Endothelial cell of umbilical vein (primary cell): Measurements from ENCODE around the gene GID4. TPM values are rescaled to one million over a fixed set of nuclear protein-coding genes. Genes with fewer than 3 reads are reported as not detected.

Experiments
- BruUV-seq: library from RNA; stranded (reverse); fragments of 400-500 nt; replicated peaks from 2 replicates; lab custom pipeline; 2021; lab: Mats Ljungman, UMichigan
- CTCF ChIA-PET: fragments of 300-600, 350-600 bp; sonication (Branson Sonifier 250); formaldehyde crosslinking; loops from one replicate; lab custom pipeline; 2021; ENCODE audit warnings: antibody characterized with exemption, inconsistent platforms; lab: Charles Lee
- POLR2A ChIA-PET: fragments of 300-600, 350-600 bp; sonication (Branson Sonifier 250); formaldehyde crosslinking; loops from one replicate; lab custom pipeline; 2021; ENCODE audit warnings: antibody characterized with exemption, inconsistent platforms; lab: Charles Lee
- DNase-seq: peaks from one replicate; pipeline ENCODE4 v3.0.0-alpha.2; 2011; ENCODE audit warnings: low read depth, low spot score
- FAIRE-seq: peaks from 2 replicates; lab custom pipeline; 2011; peaks lifted over from hg19 to GRCh38; lab: Jason Lieb, UNC
- H2AFZ ChIP-seq: 2 replicates; pipeline ENCODE4 v1.6.0; 2012; ENCODE audit warnings: low read depth, low read length, control low read depth, inconsistent platforms
- H3K27ac ChIP-seq: 2 replicates; pipeline ENCODE4 v1.5.1; 2011; ENCODE audit warnings: low read depth, mild to moderate bottlenecking, control low read depth, low read length, moderate library complexity; ENCODE audit not compliant: insufficient read depth
- H3K27me3 ChIP-seq, 2 experiments: 2 replicates each; pipeline versions ENCODE4 v1.6.0 to v1.6.1; 2011; ENCODE audit warnings: low read length in 2 of 2, mixed read lengths in 1 of 2; ENCODE audit not compliant: control insufficient read depth in 2 of 2, insufficient read depth in 2 of 2
- H3K36me3 ChIP-seq, 2 experiments: 2 replicates in 1 of 2; 3 replicates in 1 of 2; pipeline ENCODE4 v1.5.1; 2011; ENCODE audit warnings: low read length in 2 of 2, mild to moderate bottlenecking in 1 of 2, moderate library complexity in 1 of 2; ENCODE audit not compliant: control insufficient read depth in 2 of 2, insufficient read depth in 2 of 2; ENCODE audit errors: extremely low read depth in 1 of 2
- H3K4me1 ChIP-seq: 3 replicates; pipeline ENCODE4 v1.5.1; 2011; ENCODE audit warnings: mild to moderate bottlenecking, low read length; ENCODE audit not compliant: control insufficient read depth, insufficient read depth; ENCODE audit errors: extremely low read depth
- H3K4me2 ChIP-seq: 2 replicates; pipeline ENCODE4 v1.6.1; 2011; ENCODE audit warnings: low read length, control low read depth, mixed read lengths; ENCODE audit not compliant: insufficient read depth
- H3K4me3 ChIP-seq, 3 experiments: fragments of 200-600 bp in 1 of 3; sonication (generic), shearing (Covaris generic) in 1 of 3; replicated peaks in 1 of 3; 2 replicates each; pipeline ENCODE4 v1.5.1; 2011 to 2016; ENCODE audit warnings: control low read depth in 3 of 3, low read length in 3 of 3, mild to moderate bottlenecking in 2 of 3, inconsistent platforms in 1 of 3, low read depth in 1 of 3, moderate library complexity in 1 of 3; ENCODE audit not compliant: insufficient read depth in 1 of 3
- H3K79me2 ChIP-seq: 2 replicates; pipeline ENCODE4 v1.6.0; 2012; ENCODE audit warnings: low read length, inconsistent platforms; ENCODE audit not compliant: control insufficient read depth, insufficient read depth
- H3K9ac ChIP-seq: replicated peaks from 2 replicates; pipeline ENCODE3; 2011; ENCODE audit warnings: low read length, control low read depth; ENCODE audit not compliant: insufficient read depth; ENCODE audit errors: extremely low read depth
- H3K9me1 ChIP-seq: replicated peaks from 3 replicates; pipeline ENCODE4 v1.6.0; 2011; ENCODE audit warnings: mild to moderate bottlenecking, low read length; ENCODE audit not compliant: control insufficient read depth, insufficient read depth; ENCODE audit errors: extremely low read depth
- H3K9me3 ChIP-seq: replicated peaks from 2 replicates; pipeline ENCODE4 v1.5.1; 2012; ENCODE audit warnings: low read length, inconsistent platforms; ENCODE audit not compliant: control insufficient read depth, insufficient read depth
- H4K20me1 ChIP-seq: replicated peaks from 2 replicates; pipeline ENCODE3; 2011; ENCODE audit warnings: mild to moderate bottlenecking, low read length; ENCODE audit not compliant: control insufficient read depth, insufficient read depth; ENCODE audit errors: extremely low read depth
- EZH2 ChIP-seq: IDR thresholded peaks from 2 replicates; pipeline ENCODE4 v1.6.1; 2012; ENCODE audit warnings: borderline replicate concordance, low read depth, mild to moderate bottlenecking, moderate library complexity, low read length, inconsistent platforms; ENCODE audit not compliant: severe bottlenecking
- FOS ChIP-seq: IDR thresholded peaks from 2 replicates; pipeline ENCODE4 v1.6.1; 2011; ENCODE audit warnings: mild to moderate bottlenecking, low read length, moderate library complexity, borderline replicate concordance; ENCODE audit not compliant: insufficient read depth
- GATA2 ChIP-seq: IDR thresholded peaks from 2 replicates; pipeline ENCODE4 v1.7.0; 2011; ENCODE audit warnings: low read depth, mild to moderate bottlenecking, moderate library complexity, mixed read lengths, low read length; ENCODE audit not compliant: insufficient read length, insufficient read depth
- JUN ChIP-seq: IDR thresholded peaks from 2 replicates; pipeline ENCODE4 v1.6.1; 2011; ENCODE audit warnings: borderline replicate concordance, low read depth; ENCODE audit not compliant: insufficient read length, insufficient read depth
- MYC ChIP-seq: IDR thresholded peaks from one replicate; pipeline ENCODE4 v1.6.1; 2011; ENCODE audit warnings: mild to moderate bottlenecking, low read depth, low read length
- POLR2A ChIP-seq: IDR thresholded peaks from 2 replicates; pipeline ENCODE4 v1.6.1; 2012; ENCODE audit warnings: low read depth, mild to moderate bottlenecking, control low read depth, low read length
- POLR2AphosphoS5 ChIP-seq: IDR thresholded peaks from 2 replicates; pipeline ENCODE4 v1.6.1; 2012; ENCODE audit warnings: low read depth, mild to moderate bottlenecking, control low read depth, low read length, moderate library complexity; ENCODE audit not compliant: insufficient read depth
- dilution Hi-C: fragments of 300-500 bp; cut with MboI; formaldehyde crosslinking; loops from one replicate; pipeline ENCODE4 v1.15.0; 2019; ENCODE audit warnings: low sequenced_read_pairs; ENCODE audit not compliant: extremely low pct_ligation_motif_present
- intact Hi-C: fragments of 100-400 bp; cut with micrococcal nuclease; formaldehyde crosslinking; loops from one replicate; pipeline ENCODE4 v1.10.0; 2022
- polyA plus RNA-seq, 4 experiments: library from polyadenylated mRNA; depleted of rRNA in 3 of 4; stranded (reverse) in 3 of 4; unstranded in 1 of 4; fragments of >200 nt; gene quantifications; 2 replicates each; pipeline versions ENCODE4 v1.2.1 to v1.2.3, GENCODE V29; 2011 to 2012; ENCODE audit warnings: missing spikeins in 1 of 4
- total RNA-seq: library from RNA; stranded (reverse); gene quantifications from 2 replicates; pipeline ENCODE4 v1.2.3, GENCODE V29; 2021
- TF ChIP-seq, protein P1 (sequence below), 2 donors: IDR thresholded peaks; 1 replicate in 1 of 2; 2 replicates in 1 of 2; pipeline ENCODE4 v1.5.1; 2011; ENCODE audit warnings: low read length in 2 of 2, mild to moderate bottlenecking in 2 of 2, moderate library complexity in 2 of 2, control low read depth in 1 of 2, inconsistent platforms in 1 of 2, low read depth in 1 of 2; ENCODE audit not compliant: insufficient read depth in 1 of 2; ENCODE audit errors: extremely low read depth in 1 of 2
- TF ChIP-seq, protein P2 (sequence below): IDR thresholded peaks from 2 replicates; pipeline ENCODE4 v1.6.1; 2011; ENCODE audit not compliant: insufficient read depth, insufficient read length

Gene GID4
- total and polyA plus RNA-seq, 2 donors (not counting 3 experiments of a cell fraction or from before 2014, with no cell fraction given), result 6.4 to 11.3 TPM

DNA sequence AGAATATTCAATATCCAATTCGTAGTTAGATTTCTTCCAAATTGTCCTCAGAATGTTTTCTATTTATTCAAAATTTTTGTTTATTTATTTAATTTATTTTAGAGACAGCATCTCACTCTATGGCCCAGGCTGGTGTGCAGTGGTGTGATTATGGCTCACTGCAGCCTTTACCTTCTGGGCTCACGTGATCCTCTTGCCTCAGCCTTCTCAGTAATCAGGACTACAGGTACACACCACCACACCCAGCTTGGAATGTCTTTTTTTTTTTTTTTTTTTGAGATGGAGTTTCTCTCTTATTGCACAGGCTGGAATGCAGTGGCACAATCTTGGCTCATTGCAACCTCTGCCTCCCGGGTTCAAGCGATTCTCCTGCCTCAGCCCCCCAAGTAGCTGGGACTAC is 45.0 kb downstream of the GID4 start:
- peaks cover 13% of the 10 kb centered on the region for H3K79me2 ChIP-seq
- no peak for TF ChIP-seq GATA2
- TF ChIP-seq POLR2AphosphoS5, result no peak
- no peak for TF ChIP-seq POLR2A
- TF ChIP-seq, protein P1, sequence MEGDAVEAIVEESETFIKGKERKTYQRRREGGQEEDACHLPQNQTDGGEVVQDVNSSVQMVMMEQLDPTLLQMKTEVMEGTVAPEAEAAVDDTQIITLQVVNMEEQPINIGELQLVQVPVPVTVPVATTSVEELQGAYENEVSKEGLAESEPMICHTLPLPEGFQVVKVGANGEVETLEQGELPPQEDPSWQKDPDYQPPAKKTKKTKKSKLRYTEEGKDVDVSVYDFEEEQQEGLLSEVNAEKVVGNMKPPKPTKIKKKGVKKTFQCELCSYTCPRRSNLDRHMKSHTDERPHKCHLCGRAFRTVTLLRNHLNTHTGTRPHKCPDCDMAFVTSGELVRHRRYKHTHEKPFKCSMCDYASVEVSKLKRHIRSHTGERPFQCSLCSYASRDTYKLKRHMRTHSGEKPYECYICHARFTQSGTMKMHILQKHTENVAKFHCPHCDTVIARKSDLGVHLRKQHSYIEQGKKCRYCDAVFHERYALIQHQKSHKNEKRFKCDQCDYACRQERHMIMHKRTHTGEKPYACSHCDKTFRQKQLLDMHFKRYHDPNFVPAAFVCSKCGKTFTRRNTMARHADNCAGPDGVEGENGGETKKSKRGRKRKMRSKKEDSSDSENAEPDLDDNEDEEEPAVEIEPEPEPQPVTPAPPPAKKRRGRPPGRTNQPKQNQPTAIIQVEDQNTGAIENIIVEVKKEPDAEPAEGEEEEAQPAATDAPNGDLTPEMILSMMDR (IDR thresholded peaks at IDR 0.05; ENCODE audit: extremely low read depth in 1 of 2, insufficient read depth in 1 of 2, low read depth in 1 of 2, low read length in 2 of 2), result no peak
- no peak for TF ChIP-seq JUN
- TF ChIP-seq, protein P2, sequence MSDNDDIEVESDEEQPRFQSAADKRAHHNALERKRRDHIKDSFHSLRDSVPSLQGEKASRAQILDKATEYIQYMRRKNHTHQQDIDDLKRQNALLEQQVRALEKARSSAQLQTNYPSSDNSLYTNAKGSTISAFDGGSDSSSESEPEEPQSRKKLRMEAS, result no peak
- TF ChIP-seq EZH2, result no peak
- no peak for TF ChIP-seq MYC
- TF ChIP-seq FOS, result no peak
- dilution Hi-C loops (no loop called here), intact Hi-C loops (no loop called here)
- no peak for DNase-seq
- peaks cover 8% of the 10 kb centered on the region for H3K4me1 ChIP-seq
- FAIRE-seq, result no peak
- ChIA-PET CTCF (no interaction called here), POLR2A (no interaction called here)
- H3K9me3 ChIP-seq, result no peaks in the 10 kb centered on the region
- H3K9ac ChIP-seq, result no peak overlapping the region
- H3K27me3 ChIP-seq, result peaks cover under 1 to 4% of the 10 kb centered on the region in 2 experiments
- H3K36me3 ChIP-seq, result no peaks in the 10 kb centered on the region
- no TSS peak for BruUV-seq
- H3K27ac ChIP-seq, result no peak overlapping the region
- H3K9me1 ChIP-seq, result no peaks in the 10 kb centered on the region
- H3K4me2 ChIP-seq, result no peak overlapping the region
- H2AFZ ChIP-seq, result no peak overlapping the region
- no peaks in the 10 kb centered on the region for H4K20me1 ChIP-seq
- no peak overlapping the region for H3K4me3 ChIP-seq
